BJ (cell line): ENCODE results near the gene SPECC1L. TPM values are rescaled to one million over a fixed set of nuclear protein-coding genes. Genes with fewer than 3 reads are reported as not detected.

Source experiments
- CTCF ChIA-PET: fragments of 350-600 bp; formaldehyde crosslinking; extraction: SDS; loops from one replicate; lab custom pipeline; 2021; ENCODE audit warnings: antibody characterized with exemption, inconsistent platforms; lab: Yijun Ruan, JAX
- POLR2A ChIA-PET: fragments of 300-600 bp; sonication (Branson Sonifier 250); formaldehyde crosslinking; extraction: SDS; loops from one replicate; lab custom pipeline; 2021; ENCODE audit warnings: antibody characterized with exemption; lab: Charles Lee
- DNase-seq: peaks from one replicate; pipeline ENCODE4 v3.0.0-alpha.2; 2011; ENCODE audit warnings: low read depth
- H3K27me3 ChIP-seq: 2 replicates; pipeline ENCODE4 v1.6.0; 2011; ENCODE audit warnings: low read length; ENCODE audit not compliant: control insufficient read depth, insufficient read depth
- H3K36me3 ChIP-seq: 2 replicates; pipeline ENCODE4 v1.5.1; 2011; ENCODE audit warnings: low read length; ENCODE audit not compliant: control insufficient read depth, insufficient read depth
- H3K4me3 ChIP-seq: 2 replicates; pipeline ENCODE4 v1.5.1; 2011; ENCODE audit warnings: low read depth, mild to moderate bottlenecking, control low read depth, low read length
- polyA plus RNA-seq: library from polyadenylated mRNA; depleted of rRNA; stranded (reverse); fragments of >200 nt; gene quantifications from 2 replicates; pipeline ENCODE4 v1.2.3, GENCODE V29; 2011
- TF ChIP-seq, protein P1 (sequence below): IDR thresholded peaks from 2 replicates; pipeline ENCODE4 v1.5.1; 2011; ENCODE audit warnings: low read depth, mild to moderate bottlenecking, control low read depth, inconsistent platforms, low read length, moderate library complexity; ENCODE audit not compliant: insufficient read depth

Gene SPECC1L
- polyA plus RNA-seq, 1 experiment = 35.1 TPM

DNA sequence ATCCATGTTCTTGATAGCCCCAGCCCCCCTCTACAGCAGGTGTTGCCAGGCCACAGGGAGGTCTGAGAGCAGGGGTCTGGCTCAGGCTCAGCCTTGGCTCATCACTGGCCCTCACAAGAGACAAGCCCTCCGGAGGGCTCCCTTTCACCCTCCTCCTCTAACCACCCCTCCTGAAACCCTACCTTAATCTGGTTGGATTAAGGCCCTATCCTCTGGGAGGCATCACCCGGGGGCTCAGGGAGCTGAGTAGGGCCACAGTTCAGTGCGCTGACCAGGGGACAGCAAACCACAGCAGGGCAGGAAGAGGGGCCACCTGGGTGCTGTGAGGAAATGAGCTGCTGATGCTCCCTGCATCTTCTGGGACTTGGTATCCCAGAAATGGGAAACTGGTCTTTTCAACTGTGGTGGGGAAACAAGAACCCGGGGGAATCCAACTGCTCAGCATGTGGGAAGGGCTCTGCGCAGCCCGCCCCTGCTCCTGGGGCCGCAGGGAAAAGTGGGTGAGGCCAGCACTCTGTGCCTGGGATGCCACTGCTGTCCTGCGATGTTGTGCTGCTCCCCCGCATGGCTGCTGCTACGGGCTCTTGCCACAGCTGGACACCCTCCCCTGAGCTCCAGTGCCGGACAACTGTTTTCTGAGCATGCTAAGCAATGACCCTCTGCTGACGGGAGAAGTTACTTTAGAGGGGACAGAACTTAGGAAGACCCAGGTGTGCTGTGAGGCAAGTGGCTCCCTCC lies 174.3 kb downstream of the SPECC1L start:
- H3K27me3 ChIP-seq = no peaks in the 10 kb centered on the region; the same call in 1 of the 2 replicates
- TF ChIP-seq, protein P1, sequence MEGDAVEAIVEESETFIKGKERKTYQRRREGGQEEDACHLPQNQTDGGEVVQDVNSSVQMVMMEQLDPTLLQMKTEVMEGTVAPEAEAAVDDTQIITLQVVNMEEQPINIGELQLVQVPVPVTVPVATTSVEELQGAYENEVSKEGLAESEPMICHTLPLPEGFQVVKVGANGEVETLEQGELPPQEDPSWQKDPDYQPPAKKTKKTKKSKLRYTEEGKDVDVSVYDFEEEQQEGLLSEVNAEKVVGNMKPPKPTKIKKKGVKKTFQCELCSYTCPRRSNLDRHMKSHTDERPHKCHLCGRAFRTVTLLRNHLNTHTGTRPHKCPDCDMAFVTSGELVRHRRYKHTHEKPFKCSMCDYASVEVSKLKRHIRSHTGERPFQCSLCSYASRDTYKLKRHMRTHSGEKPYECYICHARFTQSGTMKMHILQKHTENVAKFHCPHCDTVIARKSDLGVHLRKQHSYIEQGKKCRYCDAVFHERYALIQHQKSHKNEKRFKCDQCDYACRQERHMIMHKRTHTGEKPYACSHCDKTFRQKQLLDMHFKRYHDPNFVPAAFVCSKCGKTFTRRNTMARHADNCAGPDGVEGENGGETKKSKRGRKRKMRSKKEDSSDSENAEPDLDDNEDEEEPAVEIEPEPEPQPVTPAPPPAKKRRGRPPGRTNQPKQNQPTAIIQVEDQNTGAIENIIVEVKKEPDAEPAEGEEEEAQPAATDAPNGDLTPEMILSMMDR = no peak
- ChIA-PET CTCF (interaction anchor here (1.6 to 2.1 kb wide), 2 partner anchors 11 to 21 kb away, joined by 4 to 5 read pairs; no protein-coding TSS in a partner anchor), POLR2A (no interaction called here)
- H3K4me3 ChIP-seq = no peak overlapping the region
- DNase-seq = no peak
- H3K36me3 ChIP-seq = no peaks in the 10 kb centered on the region

DNA sequence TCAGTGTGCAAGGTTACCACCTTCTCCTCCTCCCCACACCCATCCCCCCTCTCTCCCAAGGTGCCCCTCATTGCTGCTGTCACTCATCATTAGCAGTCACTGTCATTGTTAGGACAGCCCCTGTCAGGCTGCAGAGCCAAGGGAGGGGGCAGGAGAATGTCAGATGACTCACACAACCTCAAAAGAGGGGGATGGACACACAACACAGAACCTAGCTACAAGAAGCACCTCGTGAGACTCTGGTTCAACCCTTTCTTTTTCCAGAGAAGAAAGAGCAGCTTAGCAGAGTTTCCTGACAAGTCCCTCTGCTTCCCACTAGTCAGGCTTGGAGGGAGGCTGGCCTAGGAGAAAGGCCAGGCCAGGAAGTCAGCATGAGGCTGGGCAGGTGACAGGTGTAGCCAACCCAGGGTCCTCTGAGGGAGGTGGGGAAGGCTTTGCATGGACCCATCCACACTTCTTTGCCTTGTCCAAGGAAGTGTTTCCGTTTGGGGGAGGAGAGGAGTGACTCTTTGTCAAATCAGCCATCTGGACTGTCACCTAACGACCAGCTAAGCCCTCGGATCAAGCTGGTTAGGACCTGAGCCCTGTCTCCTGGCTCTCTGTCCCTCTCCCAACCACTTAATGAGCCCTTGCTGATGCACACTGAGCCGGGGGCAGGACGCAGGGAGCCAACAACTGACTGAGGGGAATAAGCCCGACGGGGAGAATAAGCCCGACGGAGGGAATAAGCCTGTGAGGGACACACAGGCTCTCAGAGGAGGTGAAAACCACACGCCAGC lies 175.0 kb downstream of the SPECC1L start:
- no peaks in the 10 kb centered on the region for H3K36me3 ChIP-seq
- DNase-seq = no peak
- H3K4me3 ChIP-seq = no peak overlapping the region
- POLR2A ChIA-PET = no interaction called here
- H3K27me3 ChIP-seq = no peaks in the 10 kb centered on the region; the same call in 1 of the 2 replicates
- TF ChIP-seq, protein P1 = no peak
- CTCF ChIA-PET = interaction anchor here (1.3 to 1.6 kb wide), 2 partner anchors 10 to 22 kb away, joined by 3 to 5 read pairs; no protein-coding TSS in a partner anchor

DNA sequence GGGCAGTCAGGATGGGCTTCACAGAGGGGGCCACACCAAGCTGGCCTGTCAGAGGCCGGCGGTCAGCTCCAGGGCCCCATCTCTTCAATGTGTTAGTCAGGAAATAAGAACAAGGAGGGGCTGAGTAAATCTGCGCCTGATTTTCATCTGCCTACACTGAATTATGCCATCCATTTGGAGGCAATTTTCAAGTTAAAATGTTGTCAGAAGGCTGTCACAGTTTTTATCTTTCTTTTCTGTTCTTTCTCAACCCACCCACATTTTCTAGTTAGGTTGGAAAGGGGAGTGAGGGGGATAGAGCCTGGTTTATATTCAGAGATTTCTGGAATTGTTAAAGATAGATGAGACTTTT lies 175.6 kb downstream of the SPECC1L start:
- Histone ChIP-seq H3K4me3 (no peak overlapping the region), H3K36me3 (no peaks in the 10 kb centered on the region), H3K27me3 (no peaks in the 10 kb centered on the region; the same call in 1 of the 2 replicates)
- CTCF ChIA-PET = interaction anchor here (1.3 to 1.6 kb wide), 2 partner anchors 9 to 22 kb away, joined by 3 to 5 read pairs; no protein-coding TSS in a partner anchor
- no peak for DNase-seq
- POLR2A ChIA-PET = no interaction called here
- TF ChIP-seq, protein P1 = no peak

DNA sequence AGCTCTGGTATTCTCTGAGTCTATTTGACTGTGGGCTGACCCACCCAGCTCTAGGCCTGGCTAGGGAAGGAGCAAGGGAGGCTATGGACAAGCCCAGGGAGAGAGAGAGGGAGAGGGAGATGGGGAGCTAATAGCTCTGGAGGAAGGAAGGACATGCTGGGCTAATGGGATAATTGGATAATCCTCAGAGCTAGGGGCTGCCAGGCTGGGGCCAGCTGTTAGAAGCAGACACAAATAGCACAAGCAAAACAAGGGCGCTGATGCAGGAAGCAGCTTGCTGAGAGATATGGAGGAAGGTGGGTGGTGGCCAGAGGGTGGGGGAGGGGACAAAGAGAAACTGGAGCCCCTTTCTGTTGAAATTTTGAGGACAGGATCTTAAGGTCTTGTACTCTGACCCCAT lies 180.0 kb downstream of the SPECC1L start:
- TF ChIP-seq, protein P1 = no peak
- no peak overlapping the region for H3K4me3 ChIP-seq
- no peak for DNase-seq
- ChIA-PET POLR2A (no interaction called here), CTCF (no interaction called here)
- H3K27me3 ChIP-seq = no peaks in the 10 kb centered on the region; the same call in 1 of the 2 replicates
- H3K36me3 ChIP-seq = no peaks in the 10 kb centered on the region

DNA sequence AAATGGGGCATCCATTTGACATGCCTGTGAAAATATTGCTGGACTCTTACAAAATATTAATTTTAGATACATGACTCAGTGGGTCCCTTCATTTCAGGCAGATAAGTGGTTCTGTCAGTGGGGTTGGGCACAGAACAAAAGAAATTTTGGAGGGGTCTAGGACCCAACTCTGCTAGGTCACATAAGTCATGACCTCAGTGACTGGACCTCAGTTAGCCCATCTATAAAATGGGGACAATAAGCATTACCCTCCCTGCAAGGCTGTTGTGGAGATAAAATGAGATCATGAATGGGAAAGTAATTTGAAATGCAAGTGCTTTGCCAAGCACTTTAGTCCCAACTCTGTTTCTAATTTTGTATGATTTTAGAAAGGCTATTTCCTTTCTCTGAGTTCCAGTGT lies 180.5 kb downstream of the SPECC1L start:
- no peaks in the 10 kb centered on the region; the same call in 1 of the 2 replicates for H3K27me3 ChIP-seq
- ChIA-PET POLR2A (no interaction called here), CTCF (no interaction called here)

More for the DNA sequence above, 180.5 kb downstream of the SPECC1L start:
- DNase-seq = no peak
- TF ChIP-seq, protein P1 = no peak
- Histone ChIP-seq H3K36me3 (no peaks in the 10 kb centered on the region), H3K4me3 (no peak overlapping the region)
